ENCODE data around the gene RTCB. TPM values are rescaled to one million over a fixed set of nuclear protein-coding genes. Genes with fewer than 3 reads are reported as not detected.

The RTCB gene
- polyA plus RNA-seq, 1 of the 3 experiments (the other 2 are of a cell fraction): 89.6 TPM

- TF ChIP-seq, protein P1, sequence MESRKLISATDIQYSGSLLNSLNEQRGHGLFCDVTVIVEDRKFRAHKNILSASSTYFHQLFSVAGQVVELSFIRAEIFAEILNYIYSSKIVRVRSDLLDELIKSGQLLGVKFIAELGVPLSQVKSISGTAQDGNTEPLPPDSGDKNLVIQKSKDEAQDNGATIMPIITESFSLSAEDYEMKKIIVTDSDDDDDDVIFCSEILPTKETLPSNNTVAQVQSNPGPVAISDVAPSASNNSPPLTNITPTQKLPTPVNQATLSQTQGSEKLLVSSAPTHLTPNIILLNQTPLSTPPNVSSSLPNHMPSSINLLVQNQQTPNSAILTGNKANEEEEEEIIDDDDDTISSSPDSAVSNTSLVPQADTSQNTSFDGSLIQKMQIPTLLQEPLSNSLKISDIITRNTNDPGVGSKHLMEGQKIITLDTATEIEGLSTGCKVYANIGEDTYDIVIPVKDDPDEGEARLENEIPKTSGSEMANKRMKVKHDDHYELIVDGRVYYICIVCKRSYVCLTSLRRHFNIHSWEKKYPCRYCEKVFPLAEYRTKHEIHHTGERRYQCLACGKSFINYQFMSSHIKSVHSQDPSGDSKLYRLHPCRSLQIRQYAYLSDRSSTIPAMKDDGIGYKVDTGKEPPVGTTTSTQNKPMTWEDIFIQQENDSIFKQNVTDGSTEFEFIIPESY (IDR thresholded peaks at IDR 0.05; ENCODE audit: borderline replicate concordance, low read depth): no peak
- TF ChIP-seq RFX5 (IDR thresholded peaks at IDR 0.05; ENCODE audit: low read length) (no peak), REST (IDR thresholded peaks at IDR 0.05; ENCODE audit: low read depth, low read length) (no peak)
Measured at GRCh38 chr22:32338757-32339156, 73.3 kb downstream of the RTCB start (continued).

Small RNA genes within 50 kb of the gene (small RNA-seq; reads per million reads assigned to genes)
- gene AL021937.2 (0 reads per million in 7 experiments), gene IGLVIVOR22-2 (0 reads per million in 7 experiments), gene RF02171 (0 reads per million in 7 experiments), gene RF02172 (0 reads per million in 7 experiments)

Other genes with a start within 250 kb of the RTCB start
- 0.05 and 0.06 TPM in 2 replicates for gene RFPL2, start 207.2 kb downstream of the RTCB start, polyA plus RNA-seq (2012; rRNA removed)
- gene SLC5A4, start 156.9 kb downstream of the RTCB start, polyA plus RNA-seq (2012; rRNA removed): 0.15 and 0.18 TPM in 2 replicates
- not detected in 2 replicates for gene RFPL3, start 54.4 kb downstream of the RTCB start, polyA plus RNA-seq (2012; rRNA removed)
- gene BPIFC, start 52.2 kb upstream of the RTCB start, polyA plus RNA-seq (2012; rRNA removed): not detected in 2 replicates
- 77.3 and 89.1 TPM in 2 replicates for gene FBXO7, start 62.6 kb upstream of the RTCB start, polyA plus RNA-seq (2012; rRNA removed)